HT-29 (cell line): Measurements from ENCODE around the gene TREML4. TPM values are rescaled to one million over a fixed set of nuclear protein-coding genes. Genes with fewer than 3 reads are reported as not detected.
A peak's percentile ranks its signal among the peaks of the same experiment; 100 is the strongest.
"Not testable (repeated sequence)": the region's sequence is repeated elsewhere in the genome, so short reads cannot be mapped to it uniquely, and the experiment has no call there.

ENCODE experiments used
- DNase-seq: peaks from one replicate; pipeline ENCODE4 v3.0.0-alpha.2; 2015; ENCODE audit warnings: low spot score
- total RNA-seq: library from RNA; depleted of rRNA; stranded (reverse); fragments of >200 nt; shearing (Covaris generic); gene quantifications from 2 replicates; pipeline ENCODE4 v1.2.3, GENCODE V29; 2014

The TREML4 gene
- total RNA-seq, 1 experiment from 2014 or later: not detected

DNA sequence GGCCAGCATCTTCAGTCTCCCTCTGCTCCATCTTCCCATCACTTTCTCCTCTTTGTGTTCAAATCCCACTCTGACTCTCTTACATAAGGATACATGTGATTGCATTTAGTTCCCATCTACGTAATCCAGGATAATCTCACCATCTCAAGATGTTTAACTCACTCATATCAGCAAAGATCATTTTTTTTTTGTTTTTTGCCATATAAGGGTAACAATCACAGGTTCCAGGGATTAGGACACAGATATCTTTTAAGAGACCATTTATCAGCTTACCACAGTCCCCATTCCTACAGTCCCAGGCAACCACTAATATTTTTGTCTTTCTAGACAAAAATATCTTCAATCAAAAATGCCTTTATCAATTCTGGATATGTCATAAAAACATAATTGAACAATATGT is 24.0 kb upstream of the TREML4 start:
- no peak for DNase-seq

DNA sequence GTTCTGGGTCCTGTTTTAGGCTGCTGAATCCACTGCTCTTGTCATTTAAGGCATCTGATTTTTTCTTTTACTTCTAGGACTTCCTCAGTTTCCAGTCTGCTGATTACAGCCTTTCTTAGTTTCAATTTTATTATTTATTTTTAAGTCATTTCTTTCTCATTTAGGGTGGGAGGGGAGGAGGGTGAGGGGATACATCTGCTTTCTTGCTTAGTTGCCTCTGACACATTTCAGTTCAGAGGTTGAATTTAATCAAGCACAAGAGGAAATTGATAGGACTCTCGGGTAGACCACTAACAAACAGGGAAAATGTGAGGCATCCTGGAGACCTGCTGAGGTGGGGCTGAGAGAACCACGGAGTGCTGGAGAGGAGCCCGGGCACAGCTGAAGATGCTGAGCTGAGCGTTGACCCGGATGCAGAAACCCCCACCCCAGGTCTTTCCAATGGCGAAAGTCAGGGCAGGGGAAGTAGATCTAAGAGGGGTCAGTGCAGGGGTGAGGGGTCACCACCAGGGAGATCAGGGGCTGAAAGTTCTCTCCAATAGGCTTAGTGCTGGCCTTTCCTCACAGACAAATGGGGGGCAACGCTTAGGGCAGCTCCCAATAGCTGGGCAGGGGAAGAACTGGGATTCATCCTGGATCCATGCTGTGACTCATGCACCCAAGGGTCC is 19.6 kb upstream of the TREML4 start:
- no peak for DNase-seq

DNA sequence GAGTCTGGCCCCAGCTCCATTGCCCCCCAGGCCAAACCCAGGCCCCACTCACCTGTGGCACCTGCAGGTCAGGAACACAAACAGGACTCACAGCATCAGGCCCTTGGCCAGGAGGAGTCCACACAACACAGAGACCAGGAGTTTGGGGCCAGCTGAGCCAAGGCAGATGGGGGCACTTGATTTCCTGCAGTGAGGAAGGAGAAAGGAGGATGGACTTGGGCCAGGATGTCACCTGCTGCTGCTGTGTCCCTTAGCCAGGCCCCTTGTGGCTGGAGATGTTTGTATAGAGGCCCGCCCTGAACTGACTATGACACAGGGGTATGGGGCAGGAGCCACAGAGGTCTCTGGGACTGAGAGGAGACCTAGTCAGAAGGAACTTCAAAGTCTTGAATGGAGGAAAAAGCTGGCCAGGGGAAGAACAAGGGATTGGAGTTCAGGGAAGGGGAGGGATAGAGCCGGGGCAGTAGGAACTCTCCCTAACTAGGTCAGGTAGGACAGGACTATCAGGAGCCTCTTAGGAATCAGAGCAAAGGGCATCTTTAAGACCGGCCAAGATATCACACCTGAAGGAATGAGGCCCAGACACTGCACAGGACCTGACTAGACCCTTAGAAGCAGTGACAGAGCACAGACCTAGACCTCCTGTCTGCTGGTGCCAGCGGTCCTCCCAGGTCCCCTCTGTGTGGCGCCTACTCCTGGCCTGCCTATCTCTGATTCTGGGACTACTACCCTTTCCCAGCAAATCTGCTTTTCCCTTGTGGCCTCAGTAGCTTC is 18.4 kb upstream of the TREML4 start:
- peak; percentile 63 for DNase-seq

DNA sequence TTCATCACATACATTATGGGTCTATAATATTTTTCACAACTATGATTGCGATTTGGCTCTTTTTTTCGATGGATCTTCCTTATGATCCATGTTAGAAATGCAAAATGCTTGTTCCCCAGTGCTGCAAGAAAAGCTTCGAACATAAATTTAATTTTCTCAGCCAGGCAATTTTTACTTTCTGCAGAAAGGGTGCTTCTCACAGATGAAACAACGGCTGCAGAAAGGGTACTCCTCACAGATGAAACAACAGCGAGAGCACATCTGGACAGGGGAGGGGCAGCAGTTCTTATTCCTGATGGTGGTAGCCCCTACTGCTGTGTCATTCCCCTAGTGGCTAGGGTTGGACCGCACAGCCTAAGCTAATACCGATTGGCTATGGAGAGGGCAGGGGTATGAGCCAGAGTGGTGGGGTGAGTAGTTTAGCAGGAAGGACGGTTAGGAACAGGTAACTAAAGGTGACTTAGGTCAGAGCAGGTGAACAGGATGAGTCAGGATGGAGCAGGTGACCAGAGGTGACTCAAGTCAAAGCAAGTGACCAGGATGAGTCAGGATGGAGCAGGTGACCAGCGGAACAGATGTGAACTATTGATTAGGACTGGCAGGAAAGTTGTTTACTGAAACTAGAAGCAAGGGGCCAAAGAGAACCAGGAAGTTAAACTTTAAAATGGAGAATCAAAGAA is 13.4 kb upstream of the TREML4 start:
- no peak for DNase-seq

DNA sequence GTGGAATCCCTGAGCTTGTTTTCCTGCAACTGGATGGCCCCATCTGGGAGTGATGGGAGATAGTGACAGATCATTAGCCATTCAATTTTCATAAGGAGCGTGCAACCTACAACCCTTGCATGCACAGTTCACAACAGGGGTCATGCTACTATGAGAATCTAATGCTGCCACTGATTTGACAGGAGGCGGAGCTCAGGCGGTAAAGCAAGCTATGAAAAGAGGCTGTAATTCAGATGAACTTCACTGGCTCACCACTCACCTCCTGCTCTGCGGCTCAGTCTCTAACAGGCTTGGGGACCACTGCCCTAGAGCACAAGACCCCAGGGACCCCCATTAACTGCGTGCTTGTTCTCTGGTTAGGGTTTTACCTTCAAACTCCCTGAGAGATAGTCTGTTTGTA is 12.4 kb upstream of the TREML4 start:
- DNase-seq: no peak

DNA sequence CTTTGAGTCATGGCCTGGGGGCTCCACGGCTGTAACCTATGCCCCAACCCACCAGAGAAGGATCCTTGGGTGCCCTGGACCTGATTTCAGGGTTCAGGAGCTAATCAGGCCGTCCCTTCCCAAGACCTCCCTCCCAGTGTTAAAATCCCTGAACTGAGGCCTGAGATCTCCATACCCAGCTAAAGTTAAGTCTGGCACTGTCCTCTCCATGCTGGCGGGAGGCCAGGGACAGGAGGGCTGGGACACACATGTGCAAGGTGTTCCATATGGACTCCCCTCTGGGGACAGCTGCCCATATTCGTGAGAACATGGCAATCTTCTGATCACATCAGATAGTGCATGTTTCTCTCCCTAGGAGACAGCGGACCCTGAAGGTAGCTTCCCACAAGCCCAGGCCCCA is 11.5 kb upstream of the TREML4 start:
- DNase-seq: no peak

DNA sequence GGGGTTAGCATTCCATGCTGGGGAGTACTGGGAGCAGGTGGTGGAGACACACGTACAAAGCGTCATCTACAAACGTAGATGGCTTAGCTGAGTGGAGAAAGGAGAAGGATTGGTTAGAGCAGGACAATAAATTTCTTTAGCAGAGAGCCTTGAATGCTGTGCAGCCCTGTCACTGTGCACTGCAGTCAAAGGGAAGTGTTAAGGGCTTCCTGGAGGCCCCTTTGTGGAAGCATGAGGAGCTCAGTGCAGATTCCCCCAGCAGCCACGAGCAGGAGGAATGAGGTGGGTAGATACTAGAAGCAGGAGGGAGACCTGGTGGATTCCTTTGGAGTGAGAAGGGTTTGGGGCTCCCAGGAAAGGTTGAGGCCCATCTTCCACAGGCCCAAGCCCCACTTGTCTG is 6.1 kb upstream of the TREML4 start:
- no peak for DNase-seq

DNA sequence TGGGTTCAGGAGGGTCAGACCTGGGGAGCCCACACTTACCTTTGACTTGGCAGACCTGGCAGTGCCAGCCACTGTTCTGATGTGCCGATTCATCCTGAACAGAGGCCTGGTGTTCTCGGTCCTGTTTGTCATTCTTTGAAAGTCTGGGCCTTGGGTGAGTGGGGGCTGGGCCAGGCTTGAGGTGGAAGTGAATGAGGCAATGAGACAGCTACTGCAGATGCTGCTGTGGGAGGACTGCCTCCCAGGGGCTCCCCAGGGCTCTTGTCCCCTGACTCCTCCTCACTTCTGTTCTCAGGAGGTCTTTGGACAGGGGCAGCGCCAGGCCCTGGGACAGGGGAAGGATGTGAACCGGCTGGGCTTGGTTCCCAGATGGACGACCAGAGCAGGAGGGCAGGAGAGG is 5.6 kb upstream of the TREML4 start:
- no peak for DNase-seq

DNA sequence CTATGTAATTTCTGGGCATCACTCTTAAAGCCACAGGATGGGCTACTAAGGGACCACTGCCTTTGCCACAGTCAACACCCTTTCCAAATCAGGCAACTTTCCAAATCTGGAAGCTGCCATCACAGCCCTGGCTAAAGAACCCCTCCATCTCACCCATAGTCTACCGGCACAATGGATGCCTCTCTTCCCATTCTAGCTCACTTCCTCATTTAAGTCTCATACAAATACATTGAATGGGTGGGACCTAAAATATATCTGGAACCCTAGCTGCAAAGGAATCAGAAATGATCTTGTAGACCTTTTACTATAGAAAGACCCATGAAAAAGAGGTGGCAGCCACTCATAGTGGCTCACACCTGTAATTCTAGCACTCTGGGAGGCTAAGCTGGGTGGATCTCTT is 3.3 kb upstream of the TREML4 start:
- DNase-seq: no peak

DNA sequence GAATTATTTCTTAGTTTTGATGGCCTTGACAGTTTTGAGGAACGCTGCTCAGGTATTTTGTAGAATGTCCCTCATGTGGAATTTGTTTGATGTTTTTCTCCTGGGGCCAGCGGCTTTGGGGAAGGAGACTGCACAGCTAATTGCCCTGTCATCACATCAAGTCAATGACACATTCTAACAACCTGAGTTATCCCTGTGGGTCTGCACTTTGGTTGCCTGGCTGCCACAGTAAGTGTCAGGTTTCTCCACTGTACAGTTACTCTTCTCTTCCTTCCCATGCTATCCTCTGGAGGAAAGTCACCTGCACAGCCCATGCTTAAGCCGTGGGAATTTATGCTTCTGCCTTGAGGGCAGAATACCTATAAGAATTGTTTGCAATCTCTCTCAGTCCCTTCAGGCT is 1.4 kb upstream of the TREML4 start:
- no peak for DNase-seq

DNA sequence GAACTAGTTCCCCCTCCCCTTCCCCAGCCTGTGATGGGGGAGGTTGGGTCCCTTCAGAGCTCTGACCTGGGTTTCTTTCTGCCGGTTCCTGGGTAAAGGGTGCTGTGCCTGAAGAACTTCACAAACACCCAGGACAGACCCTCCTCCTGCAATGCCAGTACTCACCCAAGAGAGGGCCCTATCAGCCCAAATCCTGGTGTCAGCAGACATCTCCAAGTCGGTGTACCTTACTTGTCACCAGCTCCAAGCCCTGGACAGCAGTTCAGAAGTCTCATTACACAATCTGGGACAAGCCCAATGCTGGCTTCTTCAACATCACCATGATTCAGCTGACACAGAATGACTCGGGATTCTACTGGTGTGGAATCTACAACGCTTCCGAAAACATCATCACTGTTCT is 467 bp downstream of the TREML4 start:
- no peak for DNase-seq

DNA sequence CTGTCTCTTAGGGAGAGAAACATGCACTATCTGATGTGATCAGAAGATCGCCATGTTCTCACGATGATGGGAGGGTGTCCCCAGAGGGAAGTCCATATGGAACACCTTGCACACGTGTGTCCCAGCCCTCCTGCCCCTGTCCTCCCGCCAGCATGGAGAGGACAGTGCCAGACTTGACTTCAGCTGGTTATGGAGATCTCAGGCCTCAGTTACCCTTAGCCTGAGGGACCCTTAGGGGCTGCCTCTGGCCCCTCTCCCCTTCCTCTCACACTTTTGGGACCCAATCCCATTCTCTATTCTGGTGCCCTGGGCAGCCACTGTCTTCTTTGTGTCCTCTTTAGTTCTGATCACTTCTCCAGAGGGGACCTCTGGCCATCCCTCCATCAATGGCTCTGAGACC is 1.6 kb downstream of the TREML4 start:
- no peak for DNase-seq

DNA sequence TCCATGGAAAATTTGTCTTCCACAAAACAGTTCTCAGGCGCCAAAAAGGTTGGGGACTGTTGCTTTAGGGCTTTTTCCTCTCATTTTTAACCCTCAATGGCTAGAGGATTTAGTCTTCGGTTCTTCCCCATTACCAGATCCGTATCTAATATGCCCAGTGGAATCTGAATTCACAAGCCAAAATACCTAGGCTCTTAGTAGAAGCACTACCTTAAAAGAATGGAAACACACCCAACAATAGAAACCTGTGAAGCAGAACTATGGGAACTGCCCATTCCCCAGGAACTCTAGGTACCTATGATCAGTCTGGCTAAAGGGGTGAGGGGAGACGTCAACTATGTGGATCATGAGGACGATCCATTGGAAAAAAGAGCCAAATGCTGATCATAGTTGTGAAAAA is 3.1 kb downstream of the TREML4 start:
- DNase-seq: no peak

DNA sequence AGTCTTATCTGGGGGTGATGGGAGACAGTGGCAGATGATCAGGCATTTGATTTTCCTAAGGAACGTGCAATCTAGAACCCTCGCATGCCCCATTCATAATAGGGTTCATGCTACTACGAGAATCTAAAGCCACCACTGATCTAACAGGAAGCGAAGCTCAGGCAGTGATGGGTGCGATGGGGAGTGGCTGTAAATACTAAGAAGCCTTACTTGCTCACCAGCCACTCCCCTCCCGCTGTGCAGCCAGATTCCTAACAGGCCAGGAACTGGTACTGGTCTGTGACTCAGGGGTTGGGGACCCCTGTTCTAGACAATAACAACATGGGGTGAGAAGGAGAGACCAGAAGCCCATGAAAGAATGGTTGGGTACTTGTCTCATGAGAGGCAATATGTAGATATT is 4.5 kb downstream of the TREML4 start:
- no peak for DNase-seq

DNA sequence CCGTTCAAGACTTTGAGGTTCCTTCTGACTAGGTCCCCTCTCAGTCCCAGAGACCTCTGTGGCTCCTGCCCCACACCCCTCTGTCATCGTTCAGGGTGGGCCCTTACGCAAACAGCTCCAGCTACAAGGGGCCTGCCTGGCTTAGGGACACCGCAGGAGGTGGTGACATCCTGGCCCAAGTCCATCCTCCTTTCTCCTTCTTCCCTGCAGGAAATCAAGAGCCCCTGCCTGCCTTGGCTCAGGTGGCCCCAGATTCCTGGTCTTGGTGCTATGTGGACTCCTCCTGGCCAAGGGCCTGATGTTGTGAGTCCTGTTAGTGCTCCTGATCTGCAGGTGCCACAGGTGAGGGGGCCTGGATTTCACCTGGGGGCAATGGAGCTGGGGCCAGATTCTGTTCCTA is 8.1 kb downstream of the TREML4 start:
- no peak for DNase-seq

DNA sequence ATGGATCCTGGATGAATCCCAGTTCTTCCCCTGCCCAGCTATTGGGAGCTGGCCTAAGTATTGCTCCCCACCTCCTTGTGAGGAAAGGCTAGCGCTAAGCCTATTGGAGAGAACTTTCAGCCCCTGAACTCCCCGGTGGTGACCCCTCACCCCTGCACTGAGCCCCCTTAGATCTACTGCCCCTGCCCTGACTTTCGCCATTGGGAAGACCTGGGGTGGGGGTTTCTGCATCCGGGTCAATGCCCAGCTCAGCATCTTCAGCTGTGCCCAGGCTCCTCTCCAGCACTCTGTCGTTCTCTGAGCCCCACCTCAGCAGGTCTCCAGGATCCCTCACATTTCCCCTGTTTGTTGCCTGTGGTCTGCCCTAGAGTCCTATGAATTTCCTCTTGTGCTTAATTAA is 9.0 kb downstream of the TREML4 start:
- DNase-seq: no peak

DNA sequence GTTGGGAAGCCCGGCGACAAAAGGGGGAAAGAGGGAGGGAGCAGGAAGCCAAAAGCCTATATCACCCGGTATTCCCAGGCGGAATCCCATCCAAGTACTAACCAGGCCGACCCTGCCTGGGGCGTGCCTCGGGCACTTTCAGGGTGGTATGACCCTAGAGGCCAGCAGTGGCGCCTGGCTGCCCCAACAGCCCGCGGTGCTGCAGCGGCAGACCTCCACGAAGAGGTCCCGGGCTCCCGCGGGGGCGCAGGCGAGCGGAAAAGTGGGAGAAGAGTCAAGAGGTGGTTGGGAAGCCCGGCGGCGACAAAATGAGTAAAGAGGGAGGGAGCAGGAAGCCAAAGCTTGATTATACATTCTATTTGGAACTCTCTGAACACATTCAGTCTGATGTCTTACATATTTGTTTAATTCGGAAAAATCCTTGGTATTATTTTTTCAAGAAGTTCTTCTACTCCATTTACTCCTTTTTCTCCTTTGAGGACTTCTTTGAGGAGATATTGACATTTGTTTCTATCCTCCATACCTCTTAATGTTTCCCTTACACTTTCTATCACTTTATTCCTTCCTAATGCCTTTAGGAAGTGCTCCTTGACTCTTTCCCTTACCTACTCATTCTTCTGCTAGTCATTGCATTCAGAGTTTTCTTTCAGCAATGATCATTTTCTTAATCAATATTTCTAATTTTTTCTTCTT is 11.5 kb downstream of the TREML4 start:
- DNase-seq: no peak

DNA sequence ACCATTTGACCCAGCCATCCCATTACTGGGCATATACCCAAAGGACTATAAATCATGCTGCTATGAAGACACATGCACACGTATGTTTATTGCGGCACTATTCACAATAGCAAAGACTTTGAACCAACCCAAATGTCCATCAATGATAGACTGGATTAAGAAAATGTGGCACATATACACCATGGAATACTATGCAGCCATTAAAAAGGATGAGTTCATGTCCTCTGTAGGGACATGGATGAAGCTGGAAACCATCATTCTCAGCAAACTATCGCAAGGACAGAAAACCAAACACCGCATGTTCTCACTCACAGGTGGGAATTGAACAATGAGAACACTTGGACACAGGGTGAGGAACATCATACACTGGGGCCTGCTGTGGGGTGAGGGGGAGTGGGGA is 18.4 kb downstream of the TREML4 start:
- not testable (repeated sequence) for DNase-seq

DNA sequence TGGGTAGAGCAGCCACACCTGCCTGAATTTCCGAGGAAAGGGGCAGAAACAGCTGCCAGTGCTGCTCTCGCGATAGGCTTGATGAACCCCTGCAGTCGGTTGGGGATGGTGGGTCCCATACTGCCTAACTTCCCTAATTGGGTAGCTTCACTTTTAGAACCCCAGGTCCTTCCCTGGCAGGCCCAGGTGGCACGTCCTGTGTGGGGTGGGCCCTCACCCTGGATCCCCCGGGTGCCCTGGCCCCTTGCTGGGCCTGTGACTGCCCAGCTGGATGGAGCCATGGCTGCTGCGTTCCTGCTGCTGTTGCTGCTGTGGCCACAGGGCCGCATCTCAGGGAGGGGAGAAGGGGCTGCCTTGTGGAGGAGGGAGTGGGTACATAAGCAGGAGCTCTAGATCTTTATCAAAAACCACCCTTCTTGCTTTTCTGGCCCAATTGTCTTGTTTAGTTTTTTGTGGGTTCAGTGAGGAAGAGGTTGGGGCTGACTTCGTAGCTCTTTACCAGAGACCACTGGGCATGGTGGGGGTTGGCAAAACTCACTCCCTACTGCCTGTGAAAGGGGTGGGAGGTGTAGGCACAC is 19.2 kb downstream of the TREML4 start:
- DNase-seq: no peak

DNA sequence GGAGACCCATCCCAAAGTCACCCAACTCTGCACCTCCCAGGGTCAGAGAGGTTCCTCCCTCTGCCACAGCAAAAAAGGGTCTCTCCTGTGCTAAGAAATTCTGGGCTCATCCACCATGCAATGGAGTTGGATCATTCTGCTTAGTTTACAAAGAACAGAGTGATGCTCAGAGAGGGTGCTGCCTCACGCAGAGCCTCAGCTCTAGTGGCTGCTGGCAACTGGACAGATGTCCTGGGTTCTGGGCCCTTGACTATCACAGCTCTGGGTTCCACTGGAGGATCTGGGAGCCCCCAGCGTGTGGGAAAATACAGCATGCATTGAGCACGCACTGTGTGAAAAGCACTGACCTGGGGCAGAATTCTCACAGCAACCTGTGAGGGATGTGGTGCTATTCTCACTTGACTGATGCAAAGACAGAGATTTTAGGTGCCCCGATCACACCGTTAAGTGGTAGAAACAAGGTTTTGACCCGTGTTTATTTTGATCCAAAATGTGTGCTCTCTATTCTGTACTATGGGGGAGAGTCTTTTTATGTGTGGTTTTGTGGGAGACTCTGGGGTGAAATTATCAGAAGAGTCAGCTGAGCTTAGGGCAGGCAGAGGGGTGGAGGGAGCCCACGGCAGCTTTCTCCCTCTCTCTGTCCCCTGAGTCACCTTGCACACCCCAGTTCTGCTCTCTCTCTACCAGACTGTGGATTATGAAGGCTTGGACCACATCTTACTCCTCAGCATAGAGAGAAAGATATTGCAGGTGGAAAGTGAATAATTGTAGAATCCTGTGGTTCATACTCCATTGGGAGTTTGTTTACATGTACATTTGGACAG is 19.9 kb downstream of the TREML4 start:
- no peak for DNase-seq
